HepG2 (cell line): ENCODE results near the gene DNAJB2. TPM values are rescaled to one million over a fixed set of nuclear protein-coding genes. Genes with fewer than 3 reads are reported as not detected.

Experiments used
- ARNT2 ChIP-seq: sonication (generic); formaldehyde crosslinking; IDR thresholded peaks from 2 replicates; pipeline ENCODE4 v1.8.0; 2022; ENCODE audit warnings: mild to moderate bottlenecking, low read depth, missing genetic modification reagents, moderate library complexity
- CBFB ChIP-seq: sonication (generic); formaldehyde crosslinking; IDR thresholded peaks from 2 replicates; pipeline ENCODE4 v1.4.0; 2020; ENCODE audit warnings: missing genetic modification reagents
- JARID2 ChIP-seq: sonication (generic); formaldehyde crosslinking; IDR thresholded peaks from 2 replicates; pipeline ENCODE4 v1.8.1; 2023; ENCODE audit warnings: missing genetic modification reagents, inconsistent platforms; ENCODE audit not compliant: insufficient replicate concordance
- LCORL ChIP-seq, 2 experiments: fragments of 450-650 bp in 1 of 2; sonication (generic) in 1 of 2; formaldehyde crosslinking in 1 of 2; IDR thresholded peaks; 2 replicates each; pipeline versions ENCODE4 v1.5.0 to v1.6.1; 2017 to 2020; ENCODE audit warnings: antibody characterized with exemption in 1 of 2, missing genetic modification reagents in 1 of 2
- MAFG ChIP-seq: sonication (generic); formaldehyde crosslinking; IDR thresholded peaks from 2 replicates; pipeline ENCODE4 v1.5.1; 2020; ENCODE audit warnings: mild to moderate bottlenecking, missing genetic modification reagents
- MAFK ChIP-seq, 2 experiments: IDR thresholded peaks in 1 of 2; conservative IDR thresholded peaks in 1 of 2; 2 replicates each; pipeline ENCODE4 v1.6.1; 2011; ENCODE audit warnings: improper control_type of control experiment in 2 of 2, low read length in 2 of 2
- NR1H2 ChIP-seq: sonication (generic); formaldehyde crosslinking; IDR thresholded peaks from 2 replicates; pipeline ENCODE4 v1.8.1; 2022; ENCODE audit warnings: low read depth, missing genetic modification reagents, borderline replicate concordance
- PCBP2 ChIP-seq: fragments of 200-400 bp; formaldehyde crosslinking; optimal IDR thresholded peaks from 2 replicates; pipeline ENCODE3; 2018; ENCODE audit warnings: low read length, low read depth; ENCODE audit not compliant: poor library complexity, severe bottlenecking
- PLRG1 ChIP-seq: fragments of 450-650 bp; conservative IDR thresholded peaks from 2 replicates; pipeline ENCODE4 v1.6.1; 2016
- SRSF1 ChIP-seq: fragments of 200-400 bp; formaldehyde crosslinking; optimal IDR thresholded peaks from 2 replicates; pipeline ENCODE3; 2017; ENCODE audit warnings: mild to moderate bottlenecking, low read depth, low read length, moderate library complexity
- THAP7 ChIP-seq: sonication (generic); formaldehyde crosslinking; IDR thresholded peaks from 2 replicates; pipeline ENCODE4 v1.8.1; 2023; ENCODE audit warnings: mild to moderate bottlenecking, missing genetic modification reagents
- TRIM24 ChIP-seq: sonication (generic); formaldehyde crosslinking; IDR thresholded peaks from 2 replicates; pipeline ENCODE4 v1.8.0; 2022; ENCODE audit warnings: mild to moderate bottlenecking, missing genetic modification reagents
- ZMYM2 ChIP-seq: sonication (generic); formaldehyde crosslinking; IDR thresholded peaks from 2 replicates; pipeline ENCODE4 v1.8.0; 2022; ENCODE audit warnings: mild to moderate bottlenecking, missing genetic modification reagents
- ZNF441 ChIP-seq: sonication (generic); formaldehyde crosslinking; IDR thresholded peaks from 2 replicates; pipeline ENCODE4 v1.7.0; 2021; ENCODE audit warnings: missing genetic modification reagents, borderline replicate concordance
- ZNF569 ChIP-seq: sonication (generic); formaldehyde crosslinking; IDR thresholded peaks from 2 replicates; pipeline ENCODE4 v1.5.0; 2020; ENCODE audit warnings: mild to moderate bottlenecking, missing genetic modification reagents, moderate library complexity, borderline replicate concordance
- ZNF773 ChIP-seq: sonication (generic); formaldehyde crosslinking; IDR thresholded peaks from 2 replicates; pipeline ENCODE4 v1.4.0; 2020; ENCODE audit warnings: missing genetic modification reagents, borderline replicate concordance
- ZNF775 ChIP-seq: sonication (generic); formaldehyde crosslinking; IDR thresholded peaks from 2 replicates; pipeline ENCODE4 v1.4.0; 2020; ENCODE audit warnings: missing genetic modification reagents, mild to moderate bottlenecking, moderate library complexity, borderline replicate concordance
- ZNF841 ChIP-seq: sonication (generic); formaldehyde crosslinking; IDR thresholded peaks from 2 replicates; pipeline ENCODE4 v1.8.1; 2023; ENCODE audit warnings: missing genetic modification reagents, borderline replicate concordance
- ZNF878 ChIP-seq: sonication (generic); formaldehyde crosslinking; IDR thresholded peaks from 2 replicates; pipeline ENCODE4 v1.8.1; 2023; ENCODE audit warnings: mild to moderate bottlenecking, missing genetic modification reagents, moderate library complexity
- polyA plus RNA-seq, 8 experiments: library from polyadenylated mRNA; depleted of rRNA in 3 of 8; stranded (reverse) in 7 of 8; unstranded in 1 of 8; fragments of >200 nt; fragmentation: Illumina TruSeq in 4 of 8; extraction: Trizol in 4 of 8; gene quantifications; 2 replicates each; pipeline versions ENCODE4 v1.2.1 to v1.2.3, GENCODE V29; 2011 to 2016; ENCODE audit warnings: low read depth in 4 of 8, missing spikeins in 1 of 8, mixed read lengths in 1 of 8; ENCODE audit not compliant: insufficient read depth in 1 of 8
- total RNA-seq, 5 experiments: library from RNA; depleted of rRNA; stranded (reverse); fragments of >200 nt; fragmentation: Illumina TruSeq; extraction: Trizol; gene quantifications; 2 replicates each; pipeline ENCODE4 v1.2.3, GENCODE V29; 2016; ENCODE audit warnings: low read depth in 1 of 5
- TF ChIP-seq, protein P1 (sequence below): sonication (generic); formaldehyde crosslinking; IDR thresholded peaks from 2 replicates; pipeline ENCODE4 v1.4.0; 2020; ENCODE audit warnings: missing genetic modification reagents
- TF ChIP-seq, protein P2 (sequence below): sonication (generic); formaldehyde crosslinking; IDR thresholded peaks from 2 replicates; pipeline ENCODE4 v1.5.1; 2020; ENCODE audit warnings: missing genetic modification reagents, mild to moderate bottlenecking, borderline replicate concordance
- TF ChIP-seq, protein P3 (sequence below): sonication (generic); formaldehyde crosslinking; IDR thresholded peaks from 2 replicates; pipeline ENCODE4 v1.5.0; 2020; ENCODE audit warnings: mild to moderate bottlenecking, missing genetic modification reagents

DNAJB2 gene
- total and polyA plus RNA-seq, 2 of the 13 experiments (the other 11 are each of a cell fraction or from before 2014, with no cell fraction given) = 21.3 to 31.1 TPM

GRCh38 chr2:219249203-219249980, 29.8 kb upstream of the DNAJB2 start (continued):
- TF ChIP-seq ZMYM2 (CRISPR knock-in tag) (0 out of 2 replicates have a peak, but pooled peaks have one; percentile 40), PLRG1 (no peak), SRSF1 (peak; percentile 45), JARID2 (CRISPR knock-in tag) (peak; percentile 18), MAFK (conservative IDR thresholded peaks at IDR 0.05 in 1 of 2, IDR thresholded peaks at IDR 0.05 in 1 of 2; ENCODE audit: low read length in 2 of 2) (0 out of 4 replicates have a peak, but pooled peaks of 1 of the 2 experiments have one; percentile 17), ZNF775 (no peak; the same call in 1 of the 2 replicates), PCBP2 (no peak), ZNF569 (CRISPR knock-in tag) (peak; percentile 66; the same call in 1 of the 2 replicates), ZNF441 (peak; percentile 65; the same call in 1 of the 2 replicates), NR1H2 (CRISPR knock-in tag) (no peak), MAFG (CRISPR knock-in tag) (no peak), LCORL (IDR thresholded peaks at IDR 0.05) (no peak), LCORL (CRISPR knock-in tag; IDR thresholded peaks at IDR 0.05) (peak; percentile 30; the same call in 1 of the 2 replicates), CBFB (CRISPR knock-in tag) (0 out of 2 replicates have a peak, but pooled peaks have one; percentile 14), ZNF841 (CRISPR knock-in tag) (no peak), THAP7 (no peak; the same call in none of the 2 replicates), ZNF878 (CRISPR knock-in tag) (peak; percentile 82; the same call in 1 of the 2 replicates), ARNT2 (peak; percentile 82; the same call in 1 of the 2 replicates), TRIM24 (CRISPR knock-in tag) (no peak), ZNF773 (CRISPR knock-in tag) (no peak)
- TF ChIP-seq, protein P1, sequence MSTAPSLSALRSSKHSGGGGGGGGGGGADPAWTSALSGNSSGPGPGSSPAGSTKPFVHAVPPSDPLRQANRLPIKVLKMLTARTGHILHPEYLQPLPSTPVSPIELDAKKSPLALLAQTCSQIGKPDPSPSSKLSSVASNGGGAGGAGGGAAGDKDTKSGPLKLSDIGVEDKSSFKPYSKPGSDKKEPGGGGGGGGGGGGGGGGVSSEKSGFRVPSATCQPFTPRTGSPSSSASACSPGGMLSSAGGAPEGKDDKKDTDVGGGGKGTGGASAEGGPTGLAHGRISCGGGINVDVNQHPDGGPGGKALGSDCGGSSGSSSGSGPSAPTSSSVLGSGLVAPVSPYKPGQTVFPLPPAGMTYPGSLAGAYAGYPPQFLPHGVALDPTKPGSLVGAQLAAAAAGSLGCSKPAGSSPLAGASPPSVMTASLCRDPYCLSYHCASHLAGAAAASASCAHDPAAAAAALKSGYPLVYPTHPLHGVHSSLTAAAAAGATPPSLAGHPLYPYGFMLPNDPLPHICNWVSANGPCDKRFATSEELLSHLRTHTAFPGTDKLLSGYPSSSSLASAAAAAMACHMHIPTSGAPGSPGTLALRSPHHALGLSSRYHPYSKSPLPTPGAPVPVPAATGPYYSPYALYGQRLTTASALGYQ (CRISPR knock-in tag) = peak; percentile 45; the same call in 1 of the 2 replicates
- TF ChIP-seq, protein P2, sequence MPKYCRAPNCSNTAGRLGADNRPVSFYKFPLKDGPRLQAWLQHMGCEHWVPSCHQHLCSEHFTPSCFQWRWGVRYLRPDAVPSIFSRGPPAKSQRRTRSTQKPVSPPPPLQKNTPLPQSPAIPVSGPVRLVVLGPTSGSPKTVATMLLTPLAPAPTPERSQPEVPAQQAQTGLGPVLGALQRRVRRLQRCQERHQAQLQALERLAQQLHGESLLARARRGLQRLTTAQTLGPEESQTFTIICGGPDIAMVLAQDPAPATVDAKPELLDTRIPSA (CRISPR knock-in tag) = no peak
- TF ChIP-seq, protein P3, sequence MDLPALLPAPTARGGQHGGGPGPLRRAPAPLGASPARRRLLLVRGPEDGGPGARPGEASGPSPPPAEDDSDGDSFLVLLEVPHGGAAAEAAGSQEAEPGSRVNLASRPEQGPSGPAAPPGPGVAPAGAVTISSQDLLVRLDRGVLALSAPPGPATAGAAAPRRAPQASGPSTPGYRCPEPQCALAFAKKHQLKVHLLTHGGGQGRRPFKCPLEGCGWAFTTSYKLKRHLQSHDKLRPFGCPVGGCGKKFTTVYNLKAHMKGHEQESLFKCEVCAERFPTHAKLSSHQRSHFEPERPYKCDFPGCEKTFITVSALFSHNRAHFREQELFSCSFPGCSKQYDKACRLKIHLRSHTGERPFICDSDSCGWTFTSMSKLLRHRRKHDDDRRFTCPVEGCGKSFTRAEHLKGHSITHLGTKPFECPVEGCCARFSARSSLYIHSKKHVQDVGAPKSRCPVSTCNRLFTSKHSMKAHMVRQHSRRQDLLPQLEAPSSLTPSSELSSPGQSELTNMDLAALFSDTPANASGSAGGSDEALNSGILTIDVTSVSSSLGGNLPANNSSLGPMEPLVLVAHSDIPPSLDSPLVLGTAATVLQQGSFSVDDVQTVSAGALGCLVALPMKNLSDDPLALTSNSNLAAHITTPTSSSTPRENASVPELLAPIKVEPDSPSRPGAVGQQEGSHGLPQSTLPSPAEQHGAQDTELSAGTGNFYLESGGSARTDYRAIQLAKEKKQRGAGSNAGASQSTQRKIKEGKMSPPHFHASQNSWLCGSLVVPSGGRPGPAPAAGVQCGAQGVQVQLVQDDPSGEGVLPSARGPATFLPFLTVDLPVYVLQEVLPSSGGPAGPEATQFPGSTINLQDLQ (CRISPR knock-in tag) = peak; percentile 30; the same call in 1 of the 2 replicates
